ENCODE data around the gene GABRG2.

The GABRG2 gene

DNA sequence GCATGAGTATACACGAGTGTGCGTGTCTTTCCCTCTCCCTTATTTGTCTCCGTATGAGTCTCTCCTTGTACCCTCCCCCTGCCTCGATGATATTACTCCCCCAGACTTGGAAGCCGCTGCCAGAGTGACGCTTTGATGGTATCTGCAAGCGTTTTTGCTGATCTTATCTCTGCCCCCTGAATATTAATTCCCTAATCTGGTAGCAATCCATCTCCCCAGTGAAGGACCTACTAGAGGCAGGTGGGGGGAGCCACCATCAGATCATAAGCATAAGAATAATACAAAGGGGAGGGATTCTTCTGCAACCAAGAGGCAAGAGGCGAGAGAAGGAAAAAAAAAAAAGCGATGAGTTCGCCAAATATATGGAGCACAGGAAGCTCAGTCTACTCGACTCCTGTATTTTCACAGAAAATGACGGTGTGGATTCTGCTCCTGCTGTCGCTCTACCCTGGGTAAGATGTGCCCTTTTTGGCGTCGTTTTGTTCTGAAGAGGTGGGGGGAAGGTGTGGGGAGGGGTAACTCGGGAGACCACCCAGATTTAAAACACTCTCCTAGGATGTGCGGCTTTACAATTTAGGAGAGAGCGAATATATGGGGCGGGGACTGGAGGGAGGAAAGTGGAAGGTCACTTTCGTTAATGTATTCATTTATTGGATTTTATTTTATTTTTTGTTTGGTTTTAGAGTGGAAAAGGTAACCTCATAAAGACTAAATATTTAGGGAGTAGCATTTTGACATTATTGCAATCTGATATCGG is at the start of gene GABRG2:
GABRG2 (plus strand) TSS at position 119 of the 757 bp plus-strand sequence; CDS start at position 346, 227 bp downstream.
- intact Hi-C loops (cut with DNase I; ENCODE audit: low total_unique reads), result no loop called here
- no peaks in the 10 kb centered on the region for H3K4me1 ChIP-seq
- no peaks in the 10 kb centered on the region for H3K9me3 ChIP-seq
- peaks cover 0 to 8% of the 10 kb centered on the region in 2 donors for H3K27me3 ChIP-seq
- no peak for DNase-seq
- no peak within 1 kb of the TSS for H3K27ac ChIP-seq
- H3K36me3 ChIP-seq, result no peaks in the 10 kb centered on the region
- TF ChIP-seq, protein P1, sequence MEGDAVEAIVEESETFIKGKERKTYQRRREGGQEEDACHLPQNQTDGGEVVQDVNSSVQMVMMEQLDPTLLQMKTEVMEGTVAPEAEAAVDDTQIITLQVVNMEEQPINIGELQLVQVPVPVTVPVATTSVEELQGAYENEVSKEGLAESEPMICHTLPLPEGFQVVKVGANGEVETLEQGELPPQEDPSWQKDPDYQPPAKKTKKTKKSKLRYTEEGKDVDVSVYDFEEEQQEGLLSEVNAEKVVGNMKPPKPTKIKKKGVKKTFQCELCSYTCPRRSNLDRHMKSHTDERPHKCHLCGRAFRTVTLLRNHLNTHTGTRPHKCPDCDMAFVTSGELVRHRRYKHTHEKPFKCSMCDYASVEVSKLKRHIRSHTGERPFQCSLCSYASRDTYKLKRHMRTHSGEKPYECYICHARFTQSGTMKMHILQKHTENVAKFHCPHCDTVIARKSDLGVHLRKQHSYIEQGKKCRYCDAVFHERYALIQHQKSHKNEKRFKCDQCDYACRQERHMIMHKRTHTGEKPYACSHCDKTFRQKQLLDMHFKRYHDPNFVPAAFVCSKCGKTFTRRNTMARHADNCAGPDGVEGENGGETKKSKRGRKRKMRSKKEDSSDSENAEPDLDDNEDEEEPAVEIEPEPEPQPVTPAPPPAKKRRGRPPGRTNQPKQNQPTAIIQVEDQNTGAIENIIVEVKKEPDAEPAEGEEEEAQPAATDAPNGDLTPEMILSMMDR (IDR thresholded peaks at IDR 0.05), result no peak
- no peak within 1 kb of the TSS for H3K4me3 ChIP-seq

DNA sequence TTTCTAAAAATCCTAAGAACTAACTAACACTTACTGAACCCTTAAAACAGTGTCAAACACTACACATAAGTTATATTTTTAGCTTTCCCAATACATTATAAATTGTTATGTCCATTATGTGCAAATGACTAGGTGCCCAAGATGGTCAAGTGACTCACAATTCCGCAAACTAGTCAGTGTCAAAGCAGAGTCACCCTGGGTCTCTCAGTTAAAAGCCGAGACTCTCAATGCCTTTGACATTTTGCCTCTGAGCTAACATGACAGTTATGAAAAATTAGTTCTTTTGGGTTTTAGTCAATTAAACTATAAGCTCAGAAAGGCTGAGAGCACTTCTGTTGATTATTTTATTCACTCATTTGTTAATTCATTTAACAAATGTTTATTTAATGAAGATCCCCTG is 42.3 kb upstream of the GABRG2 start:
- Histone ChIP-seq H3K4me3 (no peak overlapping the region), H3K4me1 (no peaks in the 10 kb centered on the region), H3K36me3 (no peaks in the 10 kb centered on the region), H3K27ac (no peak overlapping the region), H3K27me3 (no peaks in the 10 kb centered on the region), H3K9me3 (no peaks in the 10 kb centered on the region)
- DNase-seq, result no peak
- intact Hi-C loops (cut with DNase I; ENCODE audit: low total_unique reads), result no loop called here
- TF ChIP-seq, protein P1 (IDR thresholded peaks at IDR 0.05), result no peak

DNA sequence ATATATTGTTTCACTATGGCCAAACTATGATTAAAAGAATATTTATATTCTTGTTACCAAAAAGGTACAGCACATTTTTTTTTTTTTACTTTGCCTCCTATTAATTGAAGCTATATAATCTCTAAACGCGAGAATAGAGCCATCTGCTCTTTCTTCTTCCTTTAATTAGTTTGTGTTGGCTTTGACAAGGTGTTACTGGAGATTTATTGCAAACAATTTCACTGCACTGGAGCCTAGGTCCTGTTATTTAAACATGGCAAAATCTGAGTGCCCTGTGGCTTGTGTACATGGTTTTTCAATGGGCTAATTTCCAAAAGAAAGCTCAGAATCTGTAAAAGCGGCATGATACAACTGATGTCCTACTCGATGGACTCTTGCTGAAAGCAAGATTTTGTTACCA is 40.8 kb upstream of the GABRG2 start:
- H3K27me3 ChIP-seq, result no peaks in the 10 kb centered on the region
- H3K4me1 ChIP-seq, result no peaks in the 10 kb centered on the region
- H3K9me3 ChIP-seq, result no peaks in the 10 kb centered on the region
- no peak for DNase-seq
- intact Hi-C loops (cut with DNase I; ENCODE audit: low total_unique reads), result no loop called here
- TF ChIP-seq, protein P1 (IDR thresholded peaks at IDR 0.05), result no peak
- H3K27ac ChIP-seq, result no peak overlapping the region
- no peak overlapping the region for H3K4me3 ChIP-seq
- no peaks in the 10 kb centered on the region for H3K36me3 ChIP-seq

DNA sequence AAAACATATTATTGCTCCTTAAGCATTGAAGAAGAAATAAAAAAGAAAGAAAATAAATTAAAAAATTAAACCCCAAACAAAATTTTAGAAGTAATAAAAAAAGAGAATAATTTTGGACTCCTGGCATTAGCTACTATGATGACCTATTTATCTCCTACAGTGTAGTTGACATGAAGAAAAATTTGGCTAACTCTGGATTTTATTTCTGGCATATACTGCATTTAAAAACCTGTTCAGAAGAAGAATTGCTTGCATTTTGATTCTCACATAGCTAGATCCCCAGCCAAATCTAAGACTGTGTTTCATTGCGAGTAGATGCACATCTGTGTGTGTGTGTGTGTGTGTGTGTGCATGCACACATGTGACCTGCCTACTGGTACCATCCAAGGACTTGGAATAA is 30.1 kb upstream of the GABRG2 start:
- Histone ChIP-seq H3K4me3 (no peak overlapping the region), H3K27ac (no peak overlapping the region), H3K9me3 (no peaks in the 10 kb centered on the region), H3K4me1 (no peaks in the 10 kb centered on the region), H3K36me3 (no peaks in the 10 kb centered on the region), H3K27me3 (no peaks in the 10 kb centered on the region)
- TF ChIP-seq, protein P1 (IDR thresholded peaks at IDR 0.05), result no peak
- intact Hi-C loops (cut with DNase I; ENCODE audit: low total_unique reads), result no loop called here
- DNase-seq, result no peak

DNA sequence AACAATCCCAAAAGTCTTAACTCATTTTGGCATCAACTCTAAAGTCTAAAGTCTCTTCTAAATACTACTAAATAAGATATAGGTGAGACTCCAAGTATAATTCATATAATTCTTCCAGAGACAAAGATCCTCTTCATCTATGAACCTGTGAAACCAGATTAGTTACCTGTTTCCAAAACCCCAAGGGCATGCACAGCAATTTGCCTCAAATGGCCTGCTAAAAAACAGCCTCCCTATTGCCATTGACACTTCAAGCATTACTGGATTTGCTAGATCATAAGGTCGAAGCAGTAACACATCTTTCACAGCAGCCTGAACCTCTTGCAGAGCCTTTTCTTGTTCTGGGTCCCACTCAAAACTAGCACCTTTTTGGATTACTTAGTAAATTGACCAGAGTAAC is 20.3 kb upstream of the GABRG2 start:
- no peak overlapping the region for H3K4me3 ChIP-seq
- intact Hi-C loops (cut with DNase I; ENCODE audit: low total_unique reads), result no loop called here
- H3K9me3 ChIP-seq, result no peaks in the 10 kb centered on the region
- no peak overlapping the region for H3K27ac ChIP-seq
- H3K4me1 ChIP-seq, result no peaks in the 10 kb centered on the region
- TF ChIP-seq, protein P1 (IDR thresholded peaks at IDR 0.05), result no peak
- no peaks in the 10 kb centered on the region for H3K27me3 ChIP-seq
- no peaks in the 10 kb centered on the region for H3K36me3 ChIP-seq
- DNase-seq, result no peak
